Ascending aorta (tissue), 2 donors: ENCODE results near the gene BCL2L13. TPM values are rescaled to one million over a fixed set of nuclear protein-coding genes. Genes with fewer than 3 reads are reported as not detected.
A peak's percentile ranks its signal among the peaks of the same experiment; 100 is the strongest.

ENCODE experiments used
- DNase-seq, 2 donors: peaks; one replicate each; pipeline ENCODE4 v3.0.0-alpha.2; 2019; ENCODE audit warnings: low spot score in 2 of 2
- H3K27ac ChIP-seq, 2 donors: fragments of 200-600 bp; sonication (generic); one replicate each; pipeline ENCODE4 v1.5.1; 2016 to 2017; ENCODE audit warnings: mild to moderate bottlenecking in 1 of 2
- H3K27me3 ChIP-seq: fragments of 200-600 bp; sonication (generic); one replicate; pipeline ENCODE4 v1.5.1; 2017
- H3K36me3 ChIP-seq, 2 donors: fragments of 200-600 bp; sonication (generic); one replicate each; pipeline ENCODE4 v1.5.1; 2016
- H3K4me1 ChIP-seq, 2 donors: fragments of 200-600 bp; sonication (generic); one replicate each; pipeline ENCODE4 v1.5.1; 2016 to 2017; ENCODE audit warnings: mild to moderate bottlenecking in 1 of 2
- H3K4me3 ChIP-seq, 2 donors: fragments of 200-600 bp; sonication (generic); one replicate each; pipeline ENCODE4 v1.5.1; 2016 to 2017; ENCODE audit warnings: mild to moderate bottlenecking in 1 of 2
- H3K9me3 ChIP-seq, 2 donors: fragments of 200-600 bp; sonication (generic); one replicate each; pipeline ENCODE4 v1.5.1; 2016
- CTCF ChIP-seq, 3 experiments: fragments of 200-600 bp in 2 of 3; fragments of 450-650 bp in 1 of 3; sonication (generic) in 2 of 3; IDR thresholded peaks; one replicate each; pipeline ENCODE4 v1.5.1; 2016 to 2019; ENCODE audit warnings: antibody characterized with exemption in 3 of 3, mild to moderate bottlenecking in 1 of 3, moderate library complexity in 1 of 3
- intact Hi-C: fragments of 100-400 bp; cut with DNase I; formaldehyde crosslinking; loops from one replicate; pipeline ENCODE4 v1.15.1; 2023
- total RNA-seq: library from RNA; depleted of rRNA; stranded (reverse); fragments of >200 nt; gene quantifications from one replicate; pipeline ENCODE4 v1.1.0, GENCODE V29; 2016

BCL2L13 gene
- total RNA-seq, 1 donor from 2014 or later = 4.6 TPM

- Histone ChIP-seq H3K27ac (no peak overlapping the region), H3K4me3 (peak overlapping the region in 1 of 2 donors; percentile 21), H3K36me3 (no peaks in the 10 kb centered on the region), H3K4me1 (no peaks in the 10 kb centered on the region), H3K9me3 (no peaks in the 10 kb centered on the region), H3K27me3 (no peaks in the 10 kb centered on the region)
- no peak for TF ChIP-seq CTCF (IDR thresholded peaks at IDR 0.05)
- intact Hi-C loops = no loop called here
- no peak for DNase-seq
Measured at GRCh38 chr22:17748555-17749353, 110.2 kb downstream of the BCL2L13 start.

- Histone ChIP-seq H3K27me3 (no peaks in the 10 kb centered on the region), H3K9me3 (no peaks in the 10 kb centered on the region), H3K4me1 (no peaks in the 10 kb centered on the region), H3K27ac (no peak overlapping the region), H3K4me3 (no peak overlapping the region), H3K36me3 (no peaks in the 10 kb centered on the region)
- intact Hi-C loops = no loop called here
- no peak for DNase-seq
- TF ChIP-seq CTCF (IDR thresholded peaks at IDR 0.05) = no peak
Measured at GRCh38 chr22:17749605-17750395, 111.2 kb downstream of the BCL2L13 start.

GRCh38 chr22:17751596-17751995 is 113.0 kb downstream of the BCL2L13 start:
- no peaks in the 10 kb centered on the region for H3K27me3 ChIP-seq
- H3K4me3 ChIP-seq = no peak overlapping the region
- intact Hi-C loops = no loop called here
- no peaks in the 10 kb centered on the region for H3K36me3 ChIP-seq
- DNase-seq = no peak
- H3K9me3 ChIP-seq = no peaks in the 10 kb centered on the region
- H3K27ac ChIP-seq = no peak overlapping the region
- H3K4me1 ChIP-seq = no peaks in the 10 kb centered on the region
- TF ChIP-seq CTCF (IDR thresholded peaks at IDR 0.05) = no peak

GRCh38 chr22:17753401-17753989 is 114.9 kb downstream of the BCL2L13 start:
- no peaks in the 10 kb centered on the region for H3K27me3 ChIP-seq
- DNase-seq = no peak
- no peak for TF ChIP-seq CTCF (IDR thresholded peaks at IDR 0.05)
- no peaks in the 10 kb centered on the region for H3K4me1 ChIP-seq
- H3K9me3 ChIP-seq = no peaks in the 10 kb centered on the region
- intact Hi-C loops = no loop called here
- H3K36me3 ChIP-seq = no peaks in the 10 kb centered on the region
- no peak overlapping the region for H3K4me3 ChIP-seq
- H3K27ac ChIP-seq = no peak overlapping the region

- intact Hi-C loops = no loop called here
- H3K27ac ChIP-seq = no peak overlapping the region
- TF ChIP-seq CTCF (IDR thresholded peaks at IDR 0.05) = no peak
Measured at GRCh38 chr22:17754233-17754925, 115.8 kb downstream of the BCL2L13 start.

More at GRCh38 chr22:17754233-17754925, 115.8 kb downstream of the BCL2L13 start:
- DNase-seq = no peak
- Histone ChIP-seq H3K27me3 (no peaks in the 10 kb centered on the region), H3K9me3 (no peaks in the 10 kb centered on the region), H3K4me3 (no peak overlapping the region), H3K4me1 (no peaks in the 10 kb centered on the region), H3K36me3 (no peaks in the 10 kb centered on the region)
